22Rv1 (cell line): ENCODE data around the gene TMEM176A.

Experiments
- ZFX ChIP-seq: fragments of 450-650 bp; IDR thresholded peaks from 2 replicates; pipeline ENCODE4 v1.6.1; 2017; ENCODE audit warnings: antibody characterized with exemption, borderline replicate concordance
- TF ChIP-seq, protein P1 (sequence below): fragments of 450-650 bp; IDR thresholded peaks from 2 replicates; pipeline ENCODE4 v1.5.1; 2017; ENCODE audit warnings: mild to moderate bottlenecking

DNA sequence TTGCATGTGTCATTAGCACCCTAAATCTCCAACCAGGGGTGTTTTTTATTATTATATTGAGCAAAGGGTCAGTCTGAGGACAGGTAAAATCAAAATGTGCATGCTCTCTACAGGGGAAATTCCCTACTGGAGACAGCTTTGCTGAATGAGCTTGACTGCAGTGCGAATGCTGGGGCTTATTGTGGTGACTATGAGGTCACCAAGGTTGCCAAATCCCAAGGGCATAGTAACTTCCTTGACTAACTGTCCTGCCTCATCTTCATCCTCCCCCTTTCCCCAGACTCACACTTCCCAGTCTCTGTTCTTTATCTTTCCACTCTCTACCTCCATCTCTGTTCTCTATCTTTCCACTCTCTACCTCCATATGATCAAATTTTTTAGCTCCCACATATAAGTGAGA, 28.9 kb downstream of the TMEM176A start:
- TF ChIP-seq, protein P1, sequence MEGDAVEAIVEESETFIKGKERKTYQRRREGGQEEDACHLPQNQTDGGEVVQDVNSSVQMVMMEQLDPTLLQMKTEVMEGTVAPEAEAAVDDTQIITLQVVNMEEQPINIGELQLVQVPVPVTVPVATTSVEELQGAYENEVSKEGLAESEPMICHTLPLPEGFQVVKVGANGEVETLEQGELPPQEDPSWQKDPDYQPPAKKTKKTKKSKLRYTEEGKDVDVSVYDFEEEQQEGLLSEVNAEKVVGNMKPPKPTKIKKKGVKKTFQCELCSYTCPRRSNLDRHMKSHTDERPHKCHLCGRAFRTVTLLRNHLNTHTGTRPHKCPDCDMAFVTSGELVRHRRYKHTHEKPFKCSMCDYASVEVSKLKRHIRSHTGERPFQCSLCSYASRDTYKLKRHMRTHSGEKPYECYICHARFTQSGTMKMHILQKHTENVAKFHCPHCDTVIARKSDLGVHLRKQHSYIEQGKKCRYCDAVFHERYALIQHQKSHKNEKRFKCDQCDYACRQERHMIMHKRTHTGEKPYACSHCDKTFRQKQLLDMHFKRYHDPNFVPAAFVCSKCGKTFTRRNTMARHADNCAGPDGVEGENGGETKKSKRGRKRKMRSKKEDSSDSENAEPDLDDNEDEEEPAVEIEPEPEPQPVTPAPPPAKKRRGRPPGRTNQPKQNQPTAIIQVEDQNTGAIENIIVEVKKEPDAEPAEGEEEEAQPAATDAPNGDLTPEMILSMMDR, result no peak
- no peak for TF ChIP-seq ZFX
